ENCODE results near the gene CRYBG1.
"Not testable (repeated sequence)": the region's sequence is repeated elsewhere in the genome, so short reads cannot be mapped to it uniquely, and the experiment has no call there.

The CRYBG1 gene

GRCh38 chr6:106381223-106381622 is 20.7 kb downstream of the CRYBG1 start:
- ATAC-seq (replicated peaks; ENCODE audit: extremely low read depth, poor library complexity, severe bottlenecking) (no peak), DNase-seq (ENCODE audit: low spot score in 2 of 2) (no peak)
- H3K36me3 Mint-ChIP-seq (ENCODE audit: insufficient read depth): no peaks in the 10 kb centered on the region
- H3K27ac Mint-ChIP-seq (ENCODE audit: low read depth): no peak overlapping the region
- H3K4me3 Mint-ChIP-seq: no peak overlapping the region
- H3K4me1 Mint-ChIP-seq: no peaks in the 10 kb centered on the region
- no peaks in the 10 kb centered on the region for H3K9me3 Mint-ChIP-seq
- H3K27me3 Mint-ChIP-seq: peaks cover 14% of the 10 kb centered on the region

DNA sequence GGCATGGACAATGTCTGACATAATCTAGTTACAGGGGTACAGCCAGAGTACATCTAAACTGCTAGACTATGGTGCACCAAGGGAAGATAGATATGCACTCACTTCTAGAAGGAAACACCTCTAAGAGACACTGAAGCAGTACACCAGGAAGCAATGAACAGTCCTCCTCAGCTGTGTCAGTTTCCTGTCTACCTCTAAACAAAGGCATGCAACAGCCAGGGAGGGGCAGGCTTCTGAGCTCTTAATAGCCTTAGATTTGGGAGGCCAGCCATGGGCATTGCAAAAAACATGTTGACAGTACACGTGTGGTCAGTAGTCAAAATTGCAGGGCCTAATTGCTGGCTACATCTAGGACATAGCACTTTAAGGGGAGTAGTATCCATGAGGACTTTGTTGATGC is 21.4 kb downstream of the CRYBG1 start:
- H3K4me3 Mint-ChIP-seq: no peak overlapping the region
- DNase-seq (ENCODE audit: low spot score in 2 of 2) (no peak), ATAC-seq (replicated peaks; ENCODE audit: extremely low read depth, poor library complexity, severe bottlenecking) (no peak)
- H3K27ac Mint-ChIP-seq (ENCODE audit: low read depth): no peak overlapping the region
- H3K36me3 Mint-ChIP-seq (ENCODE audit: insufficient read depth): no peaks in the 10 kb centered on the region
- peaks cover 14% of the 10 kb centered on the region for H3K27me3 Mint-ChIP-seq
- H3K4me1 Mint-ChIP-seq: no peaks in the 10 kb centered on the region
- H3K9me3 Mint-ChIP-seq: no peaks in the 10 kb centered on the region

- DNase-seq (ENCODE audit: low spot score in 2 of 2) (no peak), ATAC-seq (replicated peaks; ENCODE audit: extremely low read depth, poor library complexity, severe bottlenecking) (no peak)
- Mint-ChIP-seq H3K9me3 (no peaks in the 10 kb centered on the region), H3K4me3 (no peak overlapping the region), H3K27me3 (peaks cover 6% of the 10 kb centered on the region), H3K27ac (ENCODE audit: low read depth) (no peak overlapping the region), H3K4me1 (no peaks in the 10 kb centered on the region), H3K36me3 (ENCODE audit: insufficient read depth) (no peaks in the 10 kb centered on the region)
These were observed 23.1 kb downstream of the CRYBG1 start for GRCh38 chr6:106383573-106383972.

DNA sequence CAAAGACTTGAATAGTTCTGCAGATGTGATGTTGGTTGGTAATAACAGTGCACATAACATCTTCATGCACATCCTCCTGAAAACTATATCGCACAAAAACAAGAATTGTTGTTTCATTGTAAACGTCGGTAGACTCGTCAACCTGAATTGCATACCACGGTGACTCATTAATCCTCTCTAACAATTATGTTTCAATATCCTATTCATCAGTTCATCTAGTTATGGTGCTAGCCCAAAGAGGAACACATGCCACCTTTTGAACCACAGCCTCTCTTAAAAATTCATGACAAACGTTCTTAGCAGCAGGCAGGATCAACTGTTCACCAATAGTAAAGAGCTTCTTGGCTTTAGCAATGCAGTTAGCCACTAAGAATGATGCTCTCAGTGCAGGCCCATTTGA is 25.0 kb downstream of the CRYBG1 start:
- no peak overlapping the region for H3K27ac Mint-ChIP-seq (ENCODE audit: low read depth)
- no peaks in the 10 kb centered on the region for H3K9me3 Mint-ChIP-seq
- H3K4me1 Mint-ChIP-seq: no peaks in the 10 kb centered on the region
- ATAC-seq (replicated peaks; ENCODE audit: extremely low read depth, poor library complexity, severe bottlenecking): no peak
- DNase-seq (ENCODE audit: low spot score in 2 of 2): no peak
- no peak overlapping the region for H3K4me3 Mint-ChIP-seq
- peaks cover 4% of the 10 kb centered on the region for H3K27me3 Mint-ChIP-seq
- H3K36me3 Mint-ChIP-seq (ENCODE audit: insufficient read depth): no peaks in the 10 kb centered on the region

DNA sequence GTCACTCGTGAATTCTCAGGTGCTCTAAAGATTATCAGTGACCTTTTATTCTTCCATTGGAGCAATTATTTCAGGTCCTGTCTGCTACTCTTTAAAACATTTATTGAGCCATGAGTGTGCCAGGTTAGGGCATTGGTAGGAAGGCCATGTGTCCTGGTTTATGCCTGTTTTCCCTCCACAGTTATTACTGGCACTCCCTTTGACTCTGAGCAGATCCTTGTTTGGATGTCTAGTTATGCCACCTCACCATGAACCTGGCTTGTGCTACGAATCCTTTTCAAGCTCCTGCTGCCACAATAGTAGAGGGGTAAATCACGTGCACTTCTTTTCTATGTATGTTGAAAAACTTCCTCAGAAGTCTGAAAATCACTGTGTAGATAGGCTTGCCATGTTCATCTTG is 27.4 kb downstream of the CRYBG1 start:
- Mint-ChIP-seq H3K36me3 (ENCODE audit: insufficient read depth) (no peaks in the 10 kb centered on the region), H3K4me1 (no peaks in the 10 kb centered on the region), H3K9me3 (no peaks in the 10 kb centered on the region), H3K4me3 (no peak overlapping the region), H3K27ac (ENCODE audit: low read depth) (no peak overlapping the region), H3K27me3 (peaks cover 23% of the 10 kb centered on the region)
- DNase-seq (ENCODE audit: low spot score in 2 of 2) (no peak), ATAC-seq (replicated peaks; ENCODE audit: extremely low read depth, poor library complexity, severe bottlenecking) (no peak)

- H3K4me3 Mint-ChIP-seq: no peak overlapping the region
- H3K27me3 Mint-ChIP-seq: peaks cover 37% of the 10 kb centered on the region
- H3K27ac Mint-ChIP-seq (ENCODE audit: low read depth): no peak overlapping the region
- no peaks in the 10 kb centered on the region for H3K9me3 Mint-ChIP-seq
- no peaks in the 10 kb centered on the region for H3K4me1 Mint-ChIP-seq
- no peak for DNase-seq (ENCODE audit: low spot score in 2 of 2)
- no peak for ATAC-seq (replicated peaks; ENCODE audit: extremely low read depth, poor library complexity, severe bottlenecking)
- H3K36me3 Mint-ChIP-seq (ENCODE audit: insufficient read depth): no peaks in the 10 kb centered on the region
These were observed 29.6 kb downstream of the CRYBG1 start for GRCh38 chr6:106390088-106390487.

DNA sequence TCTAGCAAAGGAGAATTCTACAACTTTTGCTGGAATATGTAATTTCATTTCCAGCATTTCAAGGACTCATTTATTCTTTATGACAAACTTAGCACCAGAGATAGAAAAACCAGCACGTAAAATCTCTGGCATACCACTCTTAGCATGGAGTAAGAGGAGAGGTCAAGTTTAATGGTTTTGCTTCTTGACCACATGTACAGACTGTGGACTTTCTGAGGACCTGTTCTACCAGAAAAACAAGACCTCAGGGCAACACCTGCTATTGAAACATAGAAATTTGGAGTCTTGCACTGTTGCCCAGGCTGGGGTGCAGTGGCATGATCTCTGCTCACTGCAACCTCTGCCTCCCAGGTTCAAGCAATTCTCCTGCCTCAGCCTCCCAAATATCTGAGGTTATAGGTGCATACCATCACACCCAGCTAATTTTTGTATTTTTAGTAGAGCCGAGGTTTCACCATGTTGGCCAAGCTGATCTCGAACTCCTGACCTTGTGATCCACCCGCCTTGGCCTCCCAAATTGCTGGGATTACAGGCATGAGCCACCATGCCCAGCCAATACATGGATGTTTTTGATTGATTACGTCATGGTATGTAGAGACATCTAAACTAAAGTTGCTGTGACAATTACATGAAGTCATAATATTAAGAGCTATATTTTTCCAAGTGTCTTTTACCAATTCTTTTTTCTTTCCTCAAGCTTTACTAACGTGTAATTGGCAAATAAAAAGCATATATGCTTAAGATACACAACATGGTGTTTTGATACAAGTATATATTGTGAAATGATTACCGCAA is 36.1 kb downstream of the CRYBG1 start:
- H3K4me1 Mint-ChIP-seq: no peaks in the 10 kb centered on the region
- H3K4me3 Mint-ChIP-seq: no peak overlapping the region
- ATAC-seq (replicated peaks; ENCODE audit: extremely low read depth, poor library complexity, severe bottlenecking): no peak
- H3K9me3 Mint-ChIP-seq: no peaks in the 10 kb centered on the region
- no peaks in the 10 kb centered on the region for H3K36me3 Mint-ChIP-seq (ENCODE audit: insufficient read depth)
- DNase-seq (ENCODE audit: low spot score in 2 of 2): no peak
- peaks cover 70% of the 10 kb centered on the region for H3K27me3 Mint-ChIP-seq
- no peak overlapping the region for H3K27ac Mint-ChIP-seq (ENCODE audit: low read depth)

GRCh38 chr6:106397431-106397830 is 36.9 kb downstream of the CRYBG1 start:
- Mint-ChIP-seq H3K36me3 (ENCODE audit: insufficient read depth) (no peaks in the 10 kb centered on the region), H3K9me3 (no peaks in the 10 kb centered on the region), H3K4me1 (no peaks in the 10 kb centered on the region), H3K4me3 (no peak overlapping the region), H3K27me3 (peaks cover 64% of the 10 kb centered on the region), H3K27ac (ENCODE audit: low read depth) (no peak overlapping the region)
- no peak for DNase-seq (ENCODE audit: low spot score in 2 of 2)
- no peak for ATAC-seq (replicated peaks; ENCODE audit: extremely low read depth, poor library complexity, severe bottlenecking)

GRCh38 chr6:106398621-106399020 is 38.1 kb downstream of the CRYBG1 start:
- Mint-ChIP-seq H3K36me3 (ENCODE audit: insufficient read depth) (no peaks in the 10 kb centered on the region), H3K27ac (ENCODE audit: low read depth) (no peak overlapping the region), H3K4me3 (no peak overlapping the region)

DNA sequence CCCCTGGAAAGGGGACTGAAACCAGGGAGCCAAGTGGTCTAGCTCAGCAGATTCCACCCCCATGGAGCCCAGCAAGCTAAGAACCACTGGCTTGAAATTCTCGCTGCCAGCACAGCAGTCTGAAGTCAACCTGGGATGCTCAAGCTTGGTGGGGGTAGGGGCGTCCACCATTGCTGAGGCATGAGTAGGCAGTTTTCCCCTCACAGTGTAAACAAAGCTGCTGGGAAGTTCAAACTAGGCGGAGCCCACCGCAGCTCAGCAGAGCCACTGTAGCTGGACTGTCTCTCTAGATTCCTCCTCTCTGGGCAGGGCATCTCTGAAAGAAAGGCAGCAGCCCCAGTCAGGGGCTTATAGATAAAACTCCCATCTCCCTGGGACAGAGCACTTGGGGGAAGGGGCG is 44.5 kb downstream of the CRYBG1 start:
- not testable (repeated sequence) for H3K4me3 Mint-ChIP-seq

More at GRCh38 chr6:106398621-106399020, 38.1 kb downstream of the CRYBG1 start:
- DNase-seq (ENCODE audit: low spot score in 2 of 2): no peak
- no peak for ATAC-seq (replicated peaks; ENCODE audit: extremely low read depth, poor library complexity, severe bottlenecking)
- Mint-ChIP-seq H3K27me3 (peaks cover 66% of the 10 kb centered on the region), H3K4me1 (no peaks in the 10 kb centered on the region), H3K9me3 (no peaks in the 10 kb centered on the region)

DNA sequence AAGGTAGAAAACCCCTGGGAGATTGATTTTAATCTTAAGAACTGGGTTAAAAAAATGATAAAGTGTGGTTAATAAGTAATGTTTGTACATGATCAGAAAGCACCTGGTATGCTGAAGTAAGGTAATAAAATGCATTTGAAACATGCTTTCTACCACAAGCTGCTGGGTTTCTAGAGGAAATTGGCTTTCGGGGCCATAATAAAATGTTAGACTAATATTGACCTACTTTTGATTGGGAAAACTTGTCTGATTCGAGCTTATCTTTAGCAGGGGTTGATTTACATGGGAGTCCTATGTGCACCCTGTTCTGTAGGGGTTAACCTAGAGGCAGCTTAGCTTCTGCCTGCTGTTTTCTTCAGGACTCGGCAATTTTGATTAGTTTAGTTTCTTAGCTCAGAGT is 50.5 kb downstream of the CRYBG1 start:
- Mint-ChIP-seq H3K9me3 (peaks cover 12% of the 10 kb centered on the region), H3K27me3 (peaks cover 55% of the 10 kb centered on the region), H3K4me1 (no peaks in the 10 kb centered on the region), H3K4me3 (no peak overlapping the region), H3K27ac (ENCODE audit: low read depth) (no peak overlapping the region), H3K36me3 (ENCODE audit: insufficient read depth) (no peaks in the 10 kb centered on the region)
- ATAC-seq (replicated peaks; ENCODE audit: extremely low read depth, poor library complexity, severe bottlenecking) (no peak), DNase-seq (ENCODE audit: low spot score in 2 of 2) (no peak)

More for the DNA sequence above, 44.5 kb downstream of the CRYBG1 start:
- Mint-ChIP-seq H3K9me3 (peaks cover 12% of the 10 kb centered on the region), H3K27me3 (peaks cover 86% of the 10 kb centered on the region)
- not testable (repeated sequence) for H3K36me3 Mint-ChIP-seq (ENCODE audit: insufficient read depth); DNase-seq (ENCODE audit: low spot score in 2 of 2); H3K27ac Mint-ChIP-seq (ENCODE audit: low read depth); H3K4me1 Mint-ChIP-seq; ATAC-seq (replicated peaks; ENCODE audit: extremely low read depth, poor library complexity, severe bottlenecking)

GRCh38 chr6:106411643-106412200 is 51.2 kb downstream of the CRYBG1 start:
- Mint-ChIP-seq H3K9me3 (peaks cover 12% of the 10 kb centered on the region), H3K4me1 (no peaks in the 10 kb centered on the region), H3K27me3 (peaks cover 54% of the 10 kb centered on the region), H3K4me3 (no peak overlapping the region), H3K36me3 (ENCODE audit: insufficient read depth) (no peaks in the 10 kb centered on the region), H3K27ac (ENCODE audit: low read depth) (no peak overlapping the region)
- ATAC-seq (replicated peaks; ENCODE audit: extremely low read depth, poor library complexity, severe bottlenecking) (no peak), DNase-seq (ENCODE audit: low spot score in 2 of 2) (no peak)

DNA sequence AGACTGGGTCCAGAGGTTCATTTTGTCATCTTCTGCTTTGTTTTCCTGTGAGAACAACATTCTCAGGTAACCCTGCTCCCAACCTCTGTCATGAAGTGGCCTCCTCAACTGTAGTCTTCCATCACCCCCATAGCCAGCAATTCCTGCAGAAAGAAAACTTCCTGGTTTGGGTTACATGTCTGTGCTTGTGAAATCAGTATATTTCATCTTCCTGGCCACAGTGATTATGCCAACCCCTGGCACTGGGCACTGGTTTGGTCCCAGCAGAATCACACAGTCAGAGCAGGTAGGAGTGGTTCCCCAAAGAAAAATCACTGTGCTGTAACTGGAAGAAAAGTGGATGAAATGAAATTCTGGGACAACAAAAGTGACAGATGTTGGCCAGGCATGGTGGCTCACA is 52.5 kb downstream of the CRYBG1 start:
- H3K36me3 Mint-ChIP-seq (ENCODE audit: insufficient read depth): no peaks in the 10 kb centered on the region
- H3K27ac Mint-ChIP-seq (ENCODE audit: low read depth): no peak overlapping the region
- no peaks in the 10 kb centered on the region for H3K4me1 Mint-ChIP-seq
- no peak for ATAC-seq (replicated peaks; ENCODE audit: extremely low read depth, poor library complexity, severe bottlenecking)
- no peak for DNase-seq (ENCODE audit: low spot score in 2 of 2)
- H3K9me3 Mint-ChIP-seq: no peaks in the 10 kb centered on the region
- peaks cover 51% of the 10 kb centered on the region for H3K27me3 Mint-ChIP-seq
- no peak overlapping the region for H3K4me3 Mint-ChIP-seq

All from central memory CD8-positive, alpha-beta T cell (primary cell).